Progenitor cell of endocrine pancreas (in vitro differentiated cells): ENCODE data around the gene USP17L11. TPM values are rescaled to one million over a fixed set of nuclear protein-coding genes. Genes with fewer than 3 reads are reported as not detected.
"Not testable (repeated sequence)": the region's sequence is repeated elsewhere in the genome, so short reads cannot be mapped to it uniquely, and the experiment has no call there.

ENCODE experiments used
- DNase-seq: peaks from one replicate; pipeline ENCODE4 v3.0.0; 2021; ENCODE audit warnings: low spot score; ENCODE audit not compliant: unreplicated experiment
- H3K27ac Mint-ChIP-seq: 2 replicates; pipeline ENCODE4 v1.8.0; 2021; ENCODE audit warnings: mild to moderate bottlenecking, moderate library complexity, mixed read lengths
- H3K27me3 Mint-ChIP-seq: 2 replicates; pipeline ENCODE4 v1.8.0; 2021; ENCODE audit warnings: mixed read lengths
- H3K36me3 Mint-ChIP-seq: 2 replicates; pipeline ENCODE4 v1.8.0; 2022; ENCODE audit warnings: mixed read lengths; ENCODE audit not compliant: insufficient read depth
- H3K4me1 Mint-ChIP-seq: 2 replicates; pipeline ENCODE4 v1.8.0; 2021; ENCODE audit warnings: low read depth, mixed read lengths
- H3K4me3 Mint-ChIP-seq: 2 replicates; pipeline ENCODE4 v1.8.0; 2021; ENCODE audit warnings: low read depth, mild to moderate bottlenecking, moderate library complexity, mixed read lengths
- H3K9me3 Mint-ChIP-seq: 2 replicates; pipeline ENCODE4 v1.8.0; 2021; ENCODE audit warnings: low read depth, mixed read lengths
- total RNA-seq: library from RNA; stranded (reverse); gene quantifications from 2 replicates; pipeline ENCODE4 v1.2.1, GENCODE V29; 2021

Gene USP17L11
- total RNA-seq, 1 donor from 2014 or later = not detected

DNA sequence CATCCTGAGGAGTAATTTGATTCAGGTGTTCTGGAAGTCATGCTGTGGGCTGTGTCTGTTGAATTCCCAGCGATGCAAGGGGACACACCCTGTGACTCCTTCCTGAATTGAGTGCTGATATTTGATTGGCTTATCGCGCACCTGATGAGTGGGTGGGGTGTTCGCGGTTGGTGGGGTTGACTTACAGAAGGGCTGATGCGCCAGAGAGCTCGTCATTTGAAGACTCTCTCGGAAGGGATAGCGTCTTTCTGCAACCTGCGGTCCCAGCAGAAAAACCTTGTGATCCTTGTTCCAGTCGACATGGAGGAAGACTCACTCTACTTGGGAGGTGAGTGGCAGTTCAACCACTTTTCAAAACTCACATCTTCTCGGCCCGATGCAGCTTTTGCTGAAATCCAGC, 37.9 kb downstream of the USP17L11 start, which contains the start of gene USP17L19:
Gene USP17L19, plus strand, starts transcription at position 301 of the 400 bp plus-strand sequence. Its CDS starts 0 bp downstream, at position 301.
- not testable (repeated sequence) for H3K27me3 Mint-ChIP-seq, H3K27ac Mint-ChIP-seq, DNase-seq, H3K36me3 Mint-ChIP-seq, H3K4me1 Mint-ChIP-seq, H3K9me3 Mint-ChIP-seq, H3K4me3 Mint-ChIP-seq

DNA sequence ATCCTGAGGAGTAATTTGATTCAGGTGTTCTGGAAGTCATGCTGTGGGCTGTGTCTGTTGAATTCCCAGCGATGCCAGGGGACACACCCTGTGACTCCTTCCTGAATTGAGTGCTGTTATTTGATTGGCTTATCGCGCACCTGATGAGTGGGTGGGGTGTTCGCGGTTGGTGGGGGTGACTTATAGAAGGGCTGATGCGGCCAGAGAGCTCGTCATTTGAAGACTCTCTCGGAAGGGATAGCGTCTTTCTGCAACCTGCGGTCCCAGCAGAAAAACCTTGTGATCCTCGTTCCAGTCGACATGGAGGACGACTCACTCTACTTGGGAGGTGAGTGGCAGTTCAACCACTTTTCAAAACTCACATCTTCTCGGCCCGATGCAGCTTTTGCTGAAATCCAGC, 42.6 kb downstream of the USP17L11 start, which contains the start of gene USP17L20:
Gene USP17L20, plus strand, starts transcription at position 301 of the 400 bp plus-strand sequence. Its CDS starts 0 bp downstream, at position 301.
- not testable (repeated sequence) for H3K4me1 Mint-ChIP-seq, H3K36me3 Mint-ChIP-seq, H3K4me3 Mint-ChIP-seq

GRCh38 chr4:9262572-9262971, 47.4 kb downstream of the USP17L11 start, which contains the start of gene USP17L21:
TSS of gene USP17L21 (plus strand) at chr4:9262872. CDS start at chr4:9262872, 0 bp downstream.
- not testable (repeated sequence) for H3K4me3 Mint-ChIP-seq, H3K36me3 Mint-ChIP-seq, H3K4me1 Mint-ChIP-seq, DNase-seq, H3K9me3 Mint-ChIP-seq, H3K27me3 Mint-ChIP-seq, H3K27ac Mint-ChIP-seq

More for the DNA sequence above, 42.6 kb downstream of the USP17L11 start, which contains the start of gene USP17L20:
- not testable (repeated sequence) for H3K9me3 Mint-ChIP-seq, H3K27ac Mint-ChIP-seq, H3K27me3 Mint-ChIP-seq, DNase-seq

Other genes starting within 250 kb of the USP17L11 start
- gene FAM90A26, start 45.0 kb upstream of the USP17L11 start, total RNA-seq = not detected in 2 replicates
- gene USP17L10, start 4.7 kb upstream of the USP17L11 start, total RNA-seq = not detected in 2 replicates
- not detected in 2 replicates for gene USP17L12, start 4.7 kb downstream of the USP17L11 start, total RNA-seq
- gene USP17L13, start 9.5 kb downstream of the USP17L11 start, total RNA-seq = not detected in 2 replicates
- gene USP17L15, start 19.0 kb downstream of the USP17L11 start, total RNA-seq = not detected in 2 replicates
- gene USP17L17, start 28.5 kb downstream of the USP17L11 start, total RNA-seq = not detected in 2 replicates
- gene USP17L18, start 33.2 kb downstream of the USP17L11 start, total RNA-seq = not detected in 2 replicates
- gene USP17L19, start 38.0 kb downstream of the USP17L11 start, total RNA-seq = not detected in 2 replicates
- gene USP17L20, start 42.7 kb downstream of the USP17L11 start, total RNA-seq = not detected in 2 replicates
- not detected in 2 replicates for gene USP17L21, start 47.5 kb downstream of the USP17L11 start, total RNA-seq
- not detected in 2 replicates for gene USP17L22, start 52.2 kb downstream of the USP17L11 start, total RNA-seq
- not detected in 2 replicates for gene USP17L24, start 109.8 kb downstream of the USP17L11 start, total RNA-seq
- gene USP17L25, start 114.5 kb downstream of the USP17L11 start, total RNA-seq = not detected in 2 replicates
- gene USP17L26, start 119.3 kb downstream of the USP17L11 start, total RNA-seq = not detected in 2 replicates
- not detected in 2 replicates for gene USP17L5, start 124.0 kb downstream of the USP17L11 start, total RNA-seq
- not detected in 2 replicates for gene USP17L27, start 128.7 kb downstream of the USP17L11 start, total RNA-seq
- gene USP17L28, start 133.5 kb downstream of the USP17L11 start, total RNA-seq = not detected in 2 replicates
- gene USP17L29, start 138.2 kb downstream of the USP17L11 start, total RNA-seq = not detected in 2 replicates
- gene USP17L30, start 147.7 kb downstream of the USP17L11 start, total RNA-seq = not detected in 2 replicates
- not detected in 2 replicates for gene DEFB131A, start 229.0 kb downstream of the USP17L11 start, total RNA-seq